Measurements from ENCODE around the gene RUNX1. TPM values are rescaled to one million over a fixed set of nuclear protein-coding genes. Genes with fewer than 3 reads are reported as not detected.

Gene RUNX1
- total RNA-seq, 2 experiments from 2014 or later = 49.5 to 58.8 TPM

DNA sequence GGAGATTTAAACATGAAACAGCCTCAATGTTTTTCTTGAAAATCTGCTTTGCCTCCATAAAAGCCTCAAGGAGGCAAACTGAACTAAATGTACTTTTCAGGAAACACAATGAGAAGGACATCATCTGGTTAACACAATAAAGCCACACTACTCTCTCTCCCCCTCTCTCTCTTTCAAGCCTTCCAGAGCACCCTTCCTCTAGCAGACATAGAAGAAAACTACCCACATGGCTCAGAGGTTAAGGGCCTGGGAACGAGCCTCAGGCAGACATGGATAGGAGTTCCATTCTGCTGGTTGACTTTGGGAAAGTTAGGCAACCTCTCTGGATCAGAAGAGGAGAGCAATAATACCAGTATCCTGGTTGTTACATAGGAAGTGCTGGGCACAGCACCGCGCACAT lies 42.9 kb downstream of the RUNX1 start:
- H3K4me3 Mint-ChIP-seq = no peak overlapping the region
- ATAC-seq (no peak), DNase-seq (no peak)
- ChIA-PET POLR2A (interaction anchor here (1.0 kb wide), 1 partner anchor 16 kb away, joined by 3 read pairs; no protein-coding TSS in a partner anchor), CTCF (no interaction called here)
- H3K27ac Mint-ChIP-seq = peak overlapping the region; percentile 44
- H3K36me3 Mint-ChIP-seq (ENCODE audit: low read depth) = peaks cover 22% of the 10 kb centered on the region
- no peaks in the 10 kb centered on the region for H3K27me3 Mint-ChIP-seq
- intact Hi-C loops (cut with DNase I, micrococcal nuclease) = no loop called here
- H3K9me3 Mint-ChIP-seq (ENCODE audit: low read depth) = no peaks in the 10 kb centered on the region
- peaks cover 96% of the 10 kb centered on the region for H3K4me1 Mint-ChIP-seq

DNA sequence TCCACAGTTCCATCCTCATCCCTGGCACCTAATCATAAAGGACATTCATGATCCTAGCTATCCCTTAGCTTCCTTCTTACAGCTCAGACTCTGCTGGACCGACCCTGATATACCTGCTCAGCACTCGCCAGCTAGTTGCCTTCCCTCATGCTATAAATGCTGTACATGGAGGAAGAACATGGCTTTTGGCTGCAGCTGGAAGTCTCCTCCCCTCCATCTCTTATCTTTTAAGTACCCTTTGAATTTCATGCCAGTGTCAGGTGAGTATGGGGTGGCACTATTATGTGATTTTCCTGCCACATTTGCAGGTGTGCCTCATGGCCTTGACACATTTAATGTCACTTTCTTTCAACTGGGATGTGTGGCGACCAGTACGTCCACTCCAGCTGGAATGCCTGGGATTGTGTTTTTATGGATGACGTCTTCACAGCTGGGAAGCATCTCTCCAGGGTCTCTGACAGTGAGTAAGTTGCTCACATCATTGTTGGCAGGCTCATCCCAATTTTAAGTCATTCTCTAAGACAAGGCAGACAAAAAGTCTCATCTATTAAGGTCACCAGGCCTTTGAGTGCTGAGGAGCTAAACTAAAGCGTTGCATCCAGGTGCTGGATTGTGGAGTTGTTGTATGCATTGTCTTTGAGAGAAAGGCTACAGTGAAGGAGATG lies 43.4 kb downstream of the RUNX1 start:
- H3K36me3 Mint-ChIP-seq (ENCODE audit: low read depth) = peaks cover 24% of the 10 kb centered on the region
- intact Hi-C loops (cut with DNase I, micrococcal nuclease) = loop anchor here in 1 of 2 experiments (2.0 kb wide), 1 partner anchor 15 kb away; no protein-coding TSS in a partner anchor

DNA sequence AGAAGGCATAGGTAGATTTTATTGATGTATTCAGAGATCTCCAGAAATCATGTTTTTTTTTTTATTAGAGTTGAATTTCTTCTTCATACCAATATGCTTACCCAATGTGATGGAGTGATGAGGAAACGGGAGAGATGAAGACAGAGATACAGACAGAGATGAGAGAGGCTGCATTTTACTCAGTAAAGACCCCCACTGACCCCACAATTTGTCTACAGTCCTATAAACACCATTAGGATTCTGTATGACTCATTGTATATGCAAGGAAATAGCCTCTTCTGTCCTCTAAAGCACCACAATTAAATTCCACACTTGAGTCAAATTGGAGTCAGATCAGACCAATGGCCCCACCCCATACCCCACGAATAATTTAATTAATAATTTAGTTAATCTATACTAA lies 44.0 kb downstream of the RUNX1 start:
- no peaks in the 10 kb centered on the region for H3K27me3 Mint-ChIP-seq
- peaks cover 93% of the 10 kb centered on the region for H3K4me1 Mint-ChIP-seq
- ChIA-PET CTCF (interaction anchor here (0.5 to 1.6 kb wide), 6 partner anchors 10 to 189 kb away, joined by 3 to 9 read pairs (median 3); no protein-coding TSS in a partner anchor), POLR2A (interaction anchor here (0.7 kb wide), 3 partner anchors 15 to 523 kb away, joined by 8 to 21 read pairs (median 14); no protein-coding TSS in a partner anchor)
- ATAC-seq (no peak), DNase-seq (no peak)
- H3K36me3 Mint-ChIP-seq (ENCODE audit: low read depth) = peaks cover 26% of the 10 kb centered on the region
- peak overlapping the region; percentile 6 for H3K27ac Mint-ChIP-seq
- H3K4me3 Mint-ChIP-seq = no peak overlapping the region
- intact Hi-C loops (cut with DNase I, micrococcal nuclease) = loop anchor here in 1 of 2 experiments (2.0 kb wide), 1 partner anchor 14 kb away; no protein-coding TSS in a partner anchor
- no peaks in the 10 kb centered on the region for H3K9me3 Mint-ChIP-seq (ENCODE audit: low read depth)

More for the DNA sequence above, 43.4 kb downstream of the RUNX1 start:
- ChIA-PET CTCF (interaction anchor here (0.5 to 1.3 kb wide), 6 partner anchors 9 to 190 kb away, joined by 3 to 9 read pairs (median 3); no protein-coding TSS in a partner anchor), POLR2A (no interaction called here)
- no peaks in the 10 kb centered on the region for H3K27me3 Mint-ChIP-seq
- no peak for DNase-seq
- H3K27ac Mint-ChIP-seq = peak overlapping the region; percentile 0
- ATAC-seq = no peak
- H3K9me3 Mint-ChIP-seq (ENCODE audit: low read depth) = no peaks in the 10 kb centered on the region
- peaks cover 93% of the 10 kb centered on the region for H3K4me1 Mint-ChIP-seq
- no peak overlapping the region for H3K4me3 Mint-ChIP-seq

DNA sequence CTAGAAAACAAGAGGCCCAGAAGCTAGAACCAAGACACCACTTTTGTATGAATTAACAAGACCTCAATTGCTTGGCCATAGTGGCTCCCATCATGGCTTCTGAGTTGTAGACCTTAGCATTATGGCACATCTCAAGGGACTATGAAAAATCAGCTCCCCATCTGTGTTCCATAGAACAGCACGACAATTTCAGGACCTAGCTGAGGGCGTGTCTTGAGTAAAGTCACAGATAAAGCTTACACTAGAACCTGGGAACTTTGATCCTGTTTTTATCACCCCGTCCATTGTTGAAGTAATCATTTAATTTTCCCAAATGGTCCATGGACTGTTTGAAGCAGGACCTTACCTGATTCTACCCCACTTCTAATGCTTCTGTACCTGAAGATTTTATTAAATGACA lies 44.8 kb downstream of the RUNX1 start:
- intact Hi-C loops (cut with DNase I, micrococcal nuclease) = loop anchor here in 1 of 2 experiments (2.0 kb wide), 1 partner anchor 14 kb away; no protein-coding TSS in a partner anchor
- no peak overlapping the region for H3K4me3 Mint-ChIP-seq
- H3K36me3 Mint-ChIP-seq (ENCODE audit: low read depth) = peaks cover 28% of the 10 kb centered on the region
- no peak for ATAC-seq
- no peak for DNase-seq
- ChIA-PET POLR2A (interaction anchor here (0.6 to 1.4 kb wide), 7 partner anchors 14 to 524 kb away, joined by 3 to 21 read pairs (median 6); no protein-coding TSS in a partner anchor), CTCF (interaction anchor here (0.5 to 1.6 kb wide), 9 partner anchors 8 to 112 kb away, joined by 3 to 9 read pairs (median 3); no protein-coding TSS in a partner anchor)
- no peaks in the 10 kb centered on the region for H3K27me3 Mint-ChIP-seq
- H3K4me1 Mint-ChIP-seq = peaks cover 93% of the 10 kb centered on the region
- H3K9me3 Mint-ChIP-seq (ENCODE audit: low read depth) = no peaks in the 10 kb centered on the region
- peak overlapping the region; percentile 6 for H3K27ac Mint-ChIP-seq

DNA sequence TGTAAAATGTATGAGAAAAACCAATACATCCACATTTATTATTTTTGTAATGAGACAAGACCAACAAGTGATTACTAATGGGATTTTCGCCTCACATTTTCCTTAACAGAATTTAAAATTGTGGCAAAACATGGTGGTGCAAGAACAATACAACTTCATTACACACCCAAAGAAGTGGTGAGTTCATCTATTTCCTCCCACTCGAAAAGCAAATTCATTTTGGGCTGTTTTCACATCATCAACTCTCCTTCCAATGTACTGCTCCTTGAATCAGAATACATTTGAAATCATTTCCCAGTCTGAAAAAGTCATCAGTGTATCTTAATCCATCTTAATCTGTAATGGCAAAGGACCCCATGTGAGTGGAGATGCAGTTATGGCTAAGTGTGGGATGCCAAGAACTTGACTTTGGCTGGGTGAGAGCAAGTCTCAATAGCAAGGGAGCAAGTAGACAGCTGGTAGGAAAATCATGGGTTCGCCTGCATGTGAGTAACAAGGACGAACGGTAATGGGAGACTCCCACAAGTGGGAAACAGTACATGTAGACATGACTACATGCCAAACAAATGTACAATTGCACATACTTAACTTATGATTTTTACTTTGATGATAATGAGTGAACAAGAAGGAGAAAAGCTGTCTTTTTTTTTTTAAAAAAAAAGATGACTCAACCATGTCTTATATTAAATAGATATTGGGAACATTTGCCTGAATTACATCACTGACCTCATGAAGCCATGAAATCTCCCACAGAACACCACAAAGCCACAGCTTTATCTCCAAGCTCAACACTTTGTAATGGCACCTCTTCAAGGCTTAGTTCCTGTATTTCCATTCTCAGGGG lies 46.0 kb downstream of the RUNX1 start:
- peaks cover 33% of the 10 kb centered on the region for H3K36me3 Mint-ChIP-seq (ENCODE audit: low read depth)
- H3K4me3 Mint-ChIP-seq = no peak overlapping the region
- peak overlapping the region; percentile 78 for H3K27ac Mint-ChIP-seq
- no peaks in the 10 kb centered on the region for H3K9me3 Mint-ChIP-seq (ENCODE audit: low read depth)
- ATAC-seq = peak; percentile 33
- intact Hi-C loops (cut with DNase I, micrococcal nuclease) = loop anchor here in 1 of 2 experiments (1.0 kb wide), 2 partner anchors 8 to 13 kb away; no protein-coding TSS in a partner anchor
- no peak for DNase-seq
- H3K27me3 Mint-ChIP-seq = no peaks in the 10 kb centered on the region
- peaks cover 94% of the 10 kb centered on the region for H3K4me1 Mint-ChIP-seq
- POLR2A ChIA-PET = interaction anchor here (0.6 to 1.4 kb wide), 4 partner anchors 19 to 1055 kb away, joined by 3 to 6 read pairs (median 4); no protein-coding TSS in a partner anchor
- CTCF ChIA-PET = interaction anchor here (0.6 to 1.4 kb wide), 5 partner anchors 9 to 367 kb away, joined by 3 to 5 read pairs (median 4); no protein-coding TSS in a partner anchor

DNA sequence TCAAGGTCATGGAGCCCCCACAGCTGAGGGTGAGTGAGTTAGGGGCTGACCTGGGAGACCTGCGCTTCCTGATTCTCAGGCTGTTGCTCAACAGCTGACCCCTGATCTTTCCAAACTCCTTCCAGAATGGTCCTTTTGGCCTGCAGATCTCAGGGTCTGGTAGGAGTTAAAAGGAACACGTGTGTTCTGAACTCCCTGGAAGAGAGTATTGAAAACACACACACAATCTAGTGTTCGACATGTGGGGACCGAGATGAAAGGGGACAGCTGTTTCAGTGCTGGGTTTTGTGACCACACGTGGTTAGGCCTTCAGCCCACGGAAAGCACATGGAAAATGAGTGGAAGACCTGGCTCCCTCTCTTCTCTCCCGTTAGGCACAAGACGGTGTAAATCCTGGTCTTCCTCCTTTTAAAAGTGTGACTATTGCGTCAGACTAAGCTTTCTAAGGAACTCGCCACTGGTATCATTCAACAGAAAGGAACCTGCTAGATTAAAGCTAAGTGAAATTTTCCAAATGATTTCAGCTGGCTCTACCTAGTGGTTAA lies 49.6 kb downstream of the RUNX1 start:
- no peak for ATAC-seq
- POLR2A ChIA-PET = interaction anchor here (0.6 to 1.2 kb wide), 3 partner anchors 10 to 44 kb away, joined by 3 to 6 read pairs (median 4); no protein-coding TSS in a partner anchor
- H3K4me3 Mint-ChIP-seq = peak overlapping the region; percentile 28

DNA sequence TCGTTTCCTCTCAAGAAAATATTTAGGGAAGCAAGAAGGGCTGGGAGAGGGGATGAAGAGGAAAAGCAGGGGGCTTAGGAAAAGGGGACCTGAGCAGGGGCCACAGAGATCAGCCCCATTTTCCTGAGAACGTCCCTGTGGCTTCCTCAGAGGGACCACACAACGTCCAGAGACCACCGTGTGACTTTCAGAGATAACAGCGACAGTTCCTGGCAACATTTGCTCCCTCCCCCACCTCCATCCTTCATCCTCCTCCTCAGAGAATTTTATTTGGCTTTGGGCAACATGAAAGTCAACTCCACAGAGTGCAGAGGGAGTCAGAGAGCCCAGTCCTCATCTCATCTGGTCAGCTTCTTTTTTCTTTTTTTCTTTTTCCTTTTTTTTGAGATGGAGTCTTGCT lies 50.9 kb downstream of the RUNX1 start:
- Mint-ChIP-seq H3K27ac (peak overlapping the region; percentile 34), H3K4me3 (no peak overlapping the region), H3K4me1 (peaks cover 81% of the 10 kb centered on the region), H3K27me3 (no peaks in the 10 kb centered on the region), H3K36me3 (ENCODE audit: low read depth) (peaks cover 22% of the 10 kb centered on the region), H3K9me3 (ENCODE audit: low read depth) (no peaks in the 10 kb centered on the region)
- intact Hi-C loops (cut with DNase I, micrococcal nuclease) = no loop called here
- CTCF ChIA-PET = no interaction called here
- no peak for DNase-seq
- no peak for ATAC-seq
- POLR2A ChIA-PET = no interaction called here

More for the DNA sequence above, 49.6 kb downstream of the RUNX1 start:
- intact Hi-C loops (cut with DNase I, micrococcal nuclease) = no loop called here
- CTCF ChIA-PET = interaction anchor here (0.6 to 2.7 kb wide), 9 partner anchors 9 to 395 kb away, joined by 3 to 11 read pairs (median 4); no protein-coding TSS in a partner anchor
- Mint-ChIP-seq H3K27me3 (no peaks in the 10 kb centered on the region), H3K9me3 (ENCODE audit: low read depth) (no peaks in the 10 kb centered on the region), H3K27ac (peak overlapping the region; percentile 71), H3K36me3 (ENCODE audit: low read depth) (peaks cover 24% of the 10 kb centered on the region), H3K4me1 (peaks cover 94% of the 10 kb centered on the region)
- no peak for DNase-seq

DNA sequence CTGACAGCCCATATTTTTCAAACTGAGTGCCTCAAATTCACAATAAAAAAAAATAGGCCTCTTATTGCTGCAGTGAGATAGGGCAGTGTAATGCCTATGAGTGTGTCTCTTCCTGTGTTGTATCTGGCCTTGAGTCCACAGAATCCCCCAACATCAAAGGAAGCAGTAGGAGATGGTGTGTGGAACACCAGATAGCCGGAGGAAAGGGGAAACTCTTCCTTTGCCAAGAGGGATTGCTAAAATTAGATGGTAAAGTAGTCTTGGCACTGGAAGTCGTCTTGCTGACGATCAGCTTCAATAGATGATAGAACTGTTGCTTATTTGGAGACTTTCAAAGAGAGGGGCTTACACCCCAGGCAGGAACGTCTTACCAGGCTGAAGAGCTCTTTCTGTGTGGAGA lies 51.8 kb downstream of the RUNX1 start:
- peak overlapping the region; percentile 74 for H3K27ac Mint-ChIP-seq
- no peaks in the 10 kb centered on the region for H3K27me3 Mint-ChIP-seq
- intact Hi-C loops (cut with DNase I, micrococcal nuclease) = no loop called here
- peaks cover 19% of the 10 kb centered on the region for H3K36me3 Mint-ChIP-seq (ENCODE audit: low read depth)
- ChIA-PET CTCF (interaction anchor here (0.8 kb wide), 1 partner anchor 403 kb away, joined by 3 read pairs; no protein-coding TSS in a partner anchor), POLR2A (no interaction called here)
- H3K4me1 Mint-ChIP-seq = peaks cover 74% of the 10 kb centered on the region
- DNase-seq (no peak), ATAC-seq (no peak)
- no peak overlapping the region for H3K4me3 Mint-ChIP-seq
- H3K9me3 Mint-ChIP-seq (ENCODE audit: low read depth) = no peaks in the 10 kb centered on the region

DNA sequence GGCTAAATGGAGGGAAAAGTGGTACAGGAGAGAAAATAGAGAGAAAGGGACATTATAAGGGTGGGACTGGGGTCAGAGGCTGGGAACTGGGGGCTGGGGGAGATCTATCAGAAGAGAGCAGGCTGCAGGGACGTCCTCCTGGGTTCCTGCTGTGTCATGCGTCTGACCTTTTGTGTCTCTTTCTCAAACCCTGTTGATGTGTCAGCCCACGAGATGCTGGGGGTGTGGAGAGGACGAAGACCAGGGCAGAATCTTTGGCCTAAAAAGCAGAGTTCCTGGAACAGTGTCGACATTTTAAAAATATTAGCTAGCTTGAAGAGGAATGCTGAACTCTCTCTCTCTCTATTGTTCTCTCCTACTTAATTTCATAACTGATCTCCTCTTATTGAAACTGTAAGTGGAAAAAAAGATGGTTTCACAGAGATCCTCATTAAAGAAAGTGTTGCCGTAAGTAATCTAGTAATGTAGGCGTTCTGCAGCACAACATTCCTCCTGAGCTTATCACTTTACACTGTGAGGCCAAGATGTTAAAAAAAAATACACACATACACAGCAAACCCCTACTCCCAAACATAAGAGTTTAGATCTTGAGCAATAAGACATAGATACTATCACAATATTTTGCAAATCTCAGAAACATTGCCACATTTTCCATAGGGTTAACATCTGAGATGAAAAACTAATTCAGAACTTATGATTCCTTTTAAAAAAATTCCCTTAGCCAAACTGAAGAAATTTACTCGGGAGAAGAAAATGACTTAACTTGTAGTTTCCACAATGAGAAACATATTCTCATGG lies 52.6 kb downstream of the RUNX1 start:
- no peaks in the 10 kb centered on the region for H3K9me3 Mint-ChIP-seq (ENCODE audit: low read depth)
- DNase-seq (peak; percentile 55), ATAC-seq (peak; percentile 49)
- no peaks in the 10 kb centered on the region for H3K27me3 Mint-ChIP-seq
- intact Hi-C loops (cut with DNase I, micrococcal nuclease) = no loop called here
- ChIA-PET POLR2A (no interaction called here), CTCF (interaction anchor here (0.8 to 1.4 kb wide), 4 partner anchors 9 to 404 kb away, joined by 3 to 6 read pairs (median 4); no protein-coding TSS in a partner anchor)
- H3K4me1 Mint-ChIP-seq = peaks cover 75% of the 10 kb centered on the region
- peaks cover 19% of the 10 kb centered on the region for H3K36me3 Mint-ChIP-seq (ENCODE audit: low read depth)
- peak overlapping the region; percentile 13 for H3K4me3 Mint-ChIP-seq
- H3K27ac Mint-ChIP-seq = peak overlapping the region; percentile 74

DNA sequence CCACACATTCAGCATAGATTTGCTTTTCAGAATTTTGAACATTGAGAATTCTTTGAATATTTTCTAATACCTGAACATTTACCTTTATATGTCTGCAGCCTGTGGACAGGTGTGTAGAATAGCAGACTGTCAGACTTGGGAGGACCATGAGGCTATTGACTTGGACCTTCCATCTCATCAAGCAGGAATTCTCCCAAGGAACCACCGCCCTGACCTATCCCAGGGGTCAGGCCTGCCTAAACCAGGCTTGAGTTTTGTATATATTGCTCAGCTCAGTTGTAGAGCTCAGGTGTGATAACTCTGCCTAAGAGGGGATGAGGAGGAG lies 53.2 kb downstream of the RUNX1 start:
- Mint-ChIP-seq H3K36me3 (ENCODE audit: low read depth) (peaks cover 24% of the 10 kb centered on the region), H3K4me3 (peak overlapping the region; percentile 13), H3K27ac (peak overlapping the region; percentile 74), H3K9me3 (ENCODE audit: low read depth) (no peaks in the 10 kb centered on the region), H3K27me3 (no peaks in the 10 kb centered on the region), H3K4me1 (peaks cover 78% of the 10 kb centered on the region)
- ATAC-seq (no peak), DNase-seq (no peak)
- intact Hi-C loops (cut with DNase I, micrococcal nuclease) = no loop called here
- ChIA-PET POLR2A (interaction anchor here (0.5 kb wide), 1 partner anchor 154 kb away, joined by 3 read pairs; no protein-coding TSS in a partner anchor), CTCF (interaction anchor here (0.9 to 1.4 kb wide), 3 partner anchors 9 to 28 kb away, joined by 3 to 6 read pairs (median 4); no protein-coding TSS in a partner anchor)

Measured in activated CD4-positive, alpha-beta T cell treated with anti-CD3 and anti-CD28 coated beads for 36 hours (primary cell).